HG02623 (cell line): ENCODE data around the gene PPP1R9B.

Experiments
- ATAC-seq: cut with Tn5 transposase; IDR thresholded peaks from one replicate; pipeline ENCODE4 v1.9.1; 2021; ENCODE audit warnings: moderate library complexity; ENCODE audit not compliant: unreplicated experiment

The PPP1R9B gene

DNA sequence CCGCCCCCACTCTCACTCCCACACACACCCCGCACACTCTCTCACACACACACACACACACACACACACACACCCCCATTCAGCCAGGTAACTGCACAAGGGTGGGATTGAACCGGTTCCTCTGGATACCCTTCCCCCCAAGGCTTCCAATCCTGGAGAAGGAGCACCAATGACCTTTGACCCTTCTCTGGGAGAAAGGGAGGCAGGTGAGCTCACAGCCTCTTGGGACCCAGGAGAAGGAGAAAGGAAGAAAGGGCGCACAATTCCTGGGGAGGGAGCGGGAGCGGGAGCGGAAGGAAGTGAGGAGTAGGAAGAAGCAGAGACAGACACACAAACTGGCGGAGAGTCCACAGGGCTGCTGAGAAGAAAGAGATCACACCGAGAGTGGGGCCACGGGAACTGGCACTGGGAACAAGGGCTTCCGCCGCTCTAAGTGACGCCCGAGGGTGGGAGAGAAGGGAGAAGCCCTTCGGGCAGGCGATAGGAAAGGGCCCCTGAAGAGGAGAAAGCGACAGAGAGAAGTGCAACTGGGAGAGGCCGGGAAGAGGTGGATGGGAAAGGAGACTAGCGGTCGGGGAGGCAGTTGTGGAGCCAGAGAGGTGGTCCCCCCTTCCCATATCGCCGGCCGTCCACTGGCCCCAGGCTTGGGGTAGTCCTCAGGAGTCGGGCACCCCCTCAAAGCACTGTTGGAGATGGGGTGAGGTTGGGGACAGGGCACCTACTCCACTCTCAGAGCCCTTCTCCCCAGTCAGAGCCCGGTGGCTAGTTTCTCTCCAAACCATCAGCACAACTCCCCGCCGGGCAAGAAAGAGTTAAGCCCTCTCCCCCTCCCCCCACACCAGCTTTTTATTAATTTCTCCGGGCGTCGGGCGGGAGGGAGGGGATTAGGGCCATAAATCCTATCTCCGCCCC is 21.8 kb downstream of the PPP1R9B start:
- ATAC-seq = no peak

DNA sequence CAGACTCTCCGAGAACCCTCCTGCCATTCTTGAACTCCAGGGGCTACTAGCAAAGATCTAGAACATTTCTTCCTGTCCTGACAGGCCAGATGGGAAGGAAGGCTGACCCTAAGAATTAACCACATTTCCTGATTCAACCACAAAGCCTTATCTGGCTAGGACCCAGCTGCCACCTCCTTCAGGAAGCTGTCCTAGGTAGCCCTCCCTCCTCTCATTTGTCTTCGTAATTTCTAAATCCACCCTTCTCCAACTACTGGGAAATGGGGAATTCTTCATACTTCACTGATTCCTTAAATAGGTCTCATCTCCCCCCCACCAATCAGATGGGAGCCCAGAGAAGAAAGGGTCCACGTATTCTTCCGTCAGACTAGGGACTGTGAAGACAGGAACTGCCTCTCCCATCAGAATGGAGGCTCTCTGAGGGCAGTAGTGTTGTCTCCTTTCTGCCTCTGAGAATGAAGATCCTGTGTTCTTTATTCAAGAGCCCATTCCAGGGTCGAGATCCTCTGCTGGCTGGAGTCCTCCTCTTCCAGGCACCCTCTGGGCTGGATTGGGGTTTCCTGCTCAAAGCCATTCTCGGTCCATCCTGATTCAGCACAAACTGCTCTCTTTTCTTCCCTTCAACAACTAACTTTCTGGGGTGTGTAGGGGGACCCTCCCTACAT is 22.6 kb downstream of the PPP1R9B start:
- no peak for ATAC-seq

DNA sequence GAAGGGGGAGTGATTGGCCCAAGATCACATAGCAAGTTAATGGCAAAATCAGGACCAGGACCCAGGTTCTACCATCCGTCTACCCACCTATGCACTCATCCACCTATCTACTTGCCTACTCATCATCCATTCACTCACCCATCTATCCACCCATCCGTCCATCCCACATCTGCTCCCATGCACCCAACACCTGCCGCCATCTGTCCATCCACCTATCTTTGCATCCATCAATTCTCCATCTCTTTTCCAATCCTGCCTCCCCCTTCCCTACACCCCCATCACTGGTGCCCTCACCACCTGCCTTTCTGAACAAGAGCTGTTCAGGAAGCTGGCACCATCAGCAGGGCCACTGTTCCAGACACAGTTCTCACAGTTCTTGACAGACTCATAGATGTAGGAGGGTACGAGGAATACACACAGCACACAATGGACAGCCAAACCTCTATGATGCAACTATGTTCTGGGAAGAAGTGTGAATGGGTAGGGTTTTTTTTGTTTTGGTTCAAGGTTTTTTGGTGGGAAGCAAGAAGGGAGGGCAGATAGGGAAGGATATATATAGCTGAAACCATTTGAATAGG is 25.0 kb downstream of the PPP1R9B start:
- no peak for ATAC-seq

DNA sequence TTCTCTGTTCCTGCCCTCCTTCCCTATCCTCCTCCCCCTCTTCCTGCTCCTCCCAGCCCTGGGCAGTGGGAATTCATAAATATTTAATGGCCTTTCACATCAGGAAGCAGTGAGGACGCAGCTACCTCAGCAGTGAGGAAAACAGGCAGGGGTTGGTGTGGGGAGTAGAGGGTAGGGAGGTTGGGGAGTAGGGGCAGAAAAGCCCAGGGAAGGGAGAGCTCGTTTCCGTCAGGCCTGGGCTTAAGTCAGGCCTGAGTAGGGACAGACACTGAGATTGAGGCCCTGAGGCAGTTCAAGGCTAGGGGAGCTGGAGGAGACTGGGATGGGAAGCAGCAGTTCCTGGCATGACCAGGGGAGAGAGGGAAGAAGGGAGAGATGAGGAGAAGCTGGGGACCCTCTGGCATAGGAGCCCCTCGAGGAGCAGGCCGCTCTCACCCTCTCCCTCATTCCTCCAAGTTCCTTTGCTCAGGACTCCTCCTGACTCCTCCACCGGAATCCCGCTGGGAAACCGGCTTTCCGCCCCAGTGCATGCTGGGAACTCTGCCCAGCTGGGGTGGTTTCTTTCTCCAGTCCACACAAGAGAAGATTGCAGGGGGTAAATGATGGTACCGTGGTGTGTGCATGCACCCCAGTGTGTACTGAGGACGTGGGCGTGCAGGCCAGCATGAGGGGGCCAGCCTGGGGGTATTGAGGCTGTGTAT is 26.7 kb downstream of the PPP1R9B start:
- ATAC-seq = no peak

DNA sequence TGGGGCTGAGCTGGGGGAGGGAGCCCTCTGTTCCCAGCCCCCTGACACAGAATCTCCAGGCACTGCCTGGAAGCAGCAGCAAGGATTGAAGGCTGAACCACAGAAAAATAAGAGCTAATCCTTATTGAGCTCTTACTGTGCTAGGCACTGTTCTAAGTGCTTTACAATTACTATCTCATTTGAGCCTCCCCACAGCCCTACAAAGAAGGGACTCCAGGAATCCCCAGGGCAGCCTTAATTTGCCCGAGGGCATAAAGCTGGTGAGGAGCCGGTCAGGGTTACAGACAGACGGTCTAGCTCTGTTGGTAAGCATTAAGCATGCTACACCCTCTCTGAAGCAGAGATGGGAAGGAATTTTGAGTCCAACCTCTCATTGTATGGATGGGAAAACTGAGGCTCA is 27.5 kb downstream of the PPP1R9B start:
- ATAC-seq = no peak

DNA sequence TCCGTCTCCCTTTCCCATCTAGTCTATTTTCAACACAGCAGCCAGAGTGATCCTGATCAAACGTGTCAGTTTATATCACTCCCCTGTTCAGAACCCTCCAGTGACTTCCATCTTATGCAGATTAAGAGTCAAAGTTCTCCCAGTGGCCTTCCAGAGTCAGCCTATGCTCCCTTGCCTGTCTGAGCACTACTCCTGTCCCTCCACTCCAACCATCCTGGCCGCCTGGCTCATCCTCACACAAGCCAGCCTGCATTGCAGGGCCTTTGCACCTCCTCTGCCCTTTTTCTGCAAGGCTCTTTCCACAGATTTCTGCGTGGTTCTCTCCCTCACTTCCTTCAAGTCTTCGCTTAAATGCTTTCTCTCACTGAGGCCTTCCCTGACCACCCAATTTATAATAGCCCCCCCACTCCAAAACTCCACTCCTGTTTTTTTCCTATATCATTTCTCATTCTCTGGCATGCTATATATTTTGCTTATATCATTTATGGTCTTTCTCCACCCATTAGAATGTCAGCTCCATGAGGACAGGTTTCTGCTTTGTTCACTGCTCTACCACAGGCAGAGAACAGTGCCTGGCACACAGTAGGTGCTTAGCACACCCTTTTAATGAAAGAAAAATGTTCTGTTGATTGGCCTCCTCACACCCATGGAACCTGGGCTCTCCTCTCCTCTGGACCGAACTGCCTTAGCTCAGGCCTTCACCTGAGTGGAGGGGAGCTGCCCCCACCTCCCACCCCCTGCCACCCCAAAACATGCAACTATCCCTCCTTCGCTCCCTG is 29.8 kb downstream of the PPP1R9B start:
- no peak for ATAC-seq

DNA sequence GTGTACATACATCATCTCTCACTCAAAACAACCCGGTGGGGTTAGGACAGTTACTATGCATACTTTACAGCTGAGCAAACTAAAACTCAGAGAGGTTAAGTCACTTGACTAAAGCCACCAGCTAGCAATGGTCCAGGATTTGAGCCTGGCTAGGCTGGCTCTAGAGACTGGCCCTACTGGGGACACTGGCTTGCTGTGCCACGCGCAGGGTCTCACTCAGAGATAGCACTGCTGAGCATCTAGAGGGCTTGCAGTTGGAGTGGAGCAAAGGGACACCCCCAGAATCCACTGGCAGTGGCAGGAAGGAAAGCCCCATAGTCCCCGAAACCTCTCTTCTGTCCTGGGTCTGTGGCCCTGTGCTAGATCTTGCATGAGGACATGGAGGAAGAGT is 31.7 kb downstream of the PPP1R9B start:
- no peak for ATAC-seq

DNA sequence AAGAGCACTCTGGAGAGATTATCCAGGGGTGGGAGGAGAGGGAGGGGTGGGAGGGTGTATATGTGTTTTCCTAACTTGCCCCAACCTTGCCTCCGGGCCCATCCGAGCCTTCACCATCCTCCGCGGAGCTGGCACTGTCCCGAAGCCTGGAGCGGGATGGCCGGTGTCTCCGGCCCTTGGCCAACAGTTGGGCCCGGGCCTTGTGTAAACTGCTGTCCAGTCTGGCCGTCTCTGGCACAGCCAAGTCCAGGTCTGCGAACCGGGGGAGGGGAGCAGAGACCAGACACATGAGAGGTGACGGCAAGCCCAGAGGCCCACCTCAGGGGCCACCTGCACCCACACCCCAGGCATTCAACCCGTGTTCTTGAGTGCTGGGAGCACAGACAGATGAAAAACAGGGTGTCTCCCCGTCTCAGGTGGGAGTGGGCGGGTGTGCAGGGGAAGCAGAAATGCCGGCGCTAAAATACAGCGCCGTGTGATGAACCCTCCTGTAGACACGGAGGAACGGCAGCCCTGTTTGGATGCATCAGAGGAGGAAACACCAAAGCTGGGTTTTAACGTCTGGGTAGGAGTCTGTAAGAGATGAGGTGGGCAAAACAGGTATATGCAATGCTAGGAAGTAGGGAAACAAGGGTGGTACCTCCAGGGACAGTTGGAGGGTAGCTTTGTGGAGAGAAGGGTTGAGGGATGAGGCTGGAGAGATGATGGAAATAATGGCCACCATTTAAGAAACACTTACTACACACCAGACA is 32.2 kb downstream of the PPP1R9B start:
- no peak for ATAC-seq

DNA sequence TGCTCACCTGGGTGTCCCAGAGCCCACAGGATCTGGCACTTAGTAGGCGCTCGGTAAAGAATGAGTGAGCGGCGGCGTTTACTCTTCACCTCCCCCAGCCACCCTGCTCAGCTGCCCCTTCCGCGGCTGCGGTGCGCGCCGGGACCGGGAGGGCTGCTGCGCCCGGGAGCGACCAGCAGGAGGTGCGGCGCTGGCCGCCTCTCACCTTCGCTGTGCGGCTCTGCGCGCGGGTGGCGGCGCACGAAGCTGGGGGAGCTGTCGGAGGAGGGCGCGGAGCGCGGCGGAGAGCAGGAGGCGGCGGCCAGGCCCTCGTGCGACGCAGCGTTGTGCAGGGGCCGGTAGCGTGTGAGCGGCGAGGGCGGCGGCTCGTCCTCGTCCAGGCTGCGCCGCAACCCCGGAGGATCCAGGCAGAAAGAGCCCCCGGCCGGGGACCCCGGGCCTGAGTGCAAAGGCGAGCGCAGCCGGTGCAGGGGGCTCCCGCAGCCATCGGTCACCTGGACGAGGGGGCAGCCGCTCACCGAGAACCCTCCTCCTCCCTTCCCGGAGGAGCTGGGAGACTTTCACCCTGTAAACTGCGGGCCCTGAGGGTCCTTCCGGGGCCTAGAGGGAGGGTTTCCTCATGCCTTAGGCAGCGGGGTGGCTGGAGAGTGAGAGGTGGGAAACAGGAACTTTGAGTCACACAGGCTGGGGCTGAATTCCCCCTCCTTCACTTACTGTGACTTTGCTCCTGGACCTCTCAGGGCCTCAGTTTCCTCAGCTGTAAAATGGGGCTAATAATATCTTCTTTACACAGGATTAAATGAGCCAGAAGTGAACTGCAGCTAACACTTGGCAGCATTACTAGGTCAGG is 33.0 kb downstream of the PPP1R9B start:
- ATAC-seq = no peak

DNA sequence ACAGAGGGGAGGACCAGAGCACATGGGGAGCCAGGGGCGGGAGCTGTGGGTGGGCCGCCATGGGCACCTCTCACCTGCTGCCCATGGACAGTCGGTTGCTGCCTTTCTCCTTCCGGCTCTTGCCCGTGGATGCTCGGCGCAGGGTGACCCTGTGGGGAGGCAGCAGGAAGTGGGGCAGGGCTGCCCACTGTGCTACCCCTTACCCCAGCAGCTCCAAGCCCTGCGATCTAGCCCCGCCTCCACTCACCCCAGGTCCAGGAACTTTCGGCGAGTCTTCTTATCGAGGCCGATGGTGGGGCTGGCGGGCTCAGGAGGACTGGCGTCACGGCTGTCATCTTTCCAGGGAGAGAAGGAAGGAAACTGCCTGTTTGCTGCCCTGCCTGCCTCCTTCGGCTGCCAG is 34.7 kb downstream of the PPP1R9B start:
- no peak for ATAC-seq

DNA sequence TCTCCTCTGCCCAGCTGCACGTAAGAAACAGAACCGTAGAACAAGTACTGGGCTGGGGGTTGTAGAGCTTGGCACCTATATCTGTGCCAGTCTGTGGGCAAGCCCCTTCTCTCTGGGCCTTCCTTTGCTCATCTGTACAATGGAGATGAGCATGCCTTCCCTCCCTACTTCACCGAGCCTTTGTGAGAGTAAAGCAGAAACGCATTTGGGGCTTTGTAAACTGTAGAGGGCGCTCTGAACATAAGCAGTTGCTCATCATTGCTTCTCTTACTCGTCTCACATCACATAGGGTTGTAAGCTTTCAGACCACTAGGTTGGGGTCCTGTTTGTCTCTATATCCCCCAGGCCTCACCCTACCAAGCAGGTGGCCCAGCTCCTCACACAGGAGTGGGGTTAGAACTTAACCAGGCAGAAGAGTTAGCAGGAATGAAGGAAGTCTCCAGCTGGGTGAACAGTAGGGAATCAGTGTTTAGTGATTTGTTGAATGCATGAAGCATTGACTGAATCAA is 35.6 kb downstream of the PPP1R9B start:
- ATAC-seq = no peak

DNA sequence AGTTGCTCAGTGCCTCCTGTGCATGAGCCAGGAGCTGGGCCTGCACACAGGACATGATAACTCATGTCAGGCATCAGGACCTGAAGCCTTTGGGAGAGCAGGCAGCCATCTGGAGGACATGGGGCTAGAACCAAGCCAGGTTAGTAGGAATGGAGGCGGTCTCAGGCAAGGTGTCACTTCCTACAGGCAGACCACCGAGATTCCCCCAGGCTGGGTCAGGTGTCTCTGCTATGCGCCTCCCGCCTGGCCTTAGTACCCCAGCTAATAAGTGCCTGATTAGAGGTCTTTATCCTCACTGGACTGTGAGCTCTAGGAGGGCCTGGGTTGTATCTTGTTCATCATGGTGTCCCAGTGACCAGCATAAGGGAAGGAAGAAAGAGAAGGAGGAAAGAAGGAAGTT is 36.1 kb downstream of the PPP1R9B start:
- ATAC-seq = no peak

DNA sequence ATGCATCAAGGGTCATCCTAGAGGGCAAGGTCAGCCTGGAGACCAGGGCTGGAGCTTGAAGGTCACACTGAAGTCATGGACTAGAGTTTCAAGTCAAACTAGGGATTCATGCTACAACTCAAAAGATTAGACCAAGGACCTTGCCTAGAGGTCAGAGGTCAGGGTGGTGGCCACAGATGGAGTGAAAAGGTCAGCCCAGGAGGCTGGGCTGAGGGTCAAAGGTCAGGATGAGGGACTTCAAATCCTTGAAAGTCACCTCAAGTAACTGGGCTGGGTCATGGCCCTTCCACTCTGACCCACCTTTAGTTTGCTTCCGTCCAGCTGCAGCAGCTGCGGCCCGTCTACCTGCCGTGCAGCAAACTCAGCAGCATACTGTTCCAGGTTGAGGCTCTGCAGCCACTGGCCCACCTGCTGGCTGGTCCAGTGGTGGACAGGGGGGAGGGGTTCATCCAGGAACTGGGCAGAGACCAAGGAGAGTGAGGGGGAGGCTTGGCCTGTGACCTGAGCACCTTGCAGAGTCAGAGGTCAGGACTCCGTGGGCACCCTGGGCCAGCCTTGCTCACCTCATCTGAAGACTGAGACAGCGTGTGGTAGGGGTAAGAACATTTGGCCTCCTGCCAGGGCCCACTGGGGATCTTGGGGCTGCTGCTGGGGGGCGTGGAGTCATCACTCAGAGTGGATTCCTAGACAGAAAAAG is 36.7 kb downstream of the PPP1R9B start:
- no peak for ATAC-seq

DNA sequence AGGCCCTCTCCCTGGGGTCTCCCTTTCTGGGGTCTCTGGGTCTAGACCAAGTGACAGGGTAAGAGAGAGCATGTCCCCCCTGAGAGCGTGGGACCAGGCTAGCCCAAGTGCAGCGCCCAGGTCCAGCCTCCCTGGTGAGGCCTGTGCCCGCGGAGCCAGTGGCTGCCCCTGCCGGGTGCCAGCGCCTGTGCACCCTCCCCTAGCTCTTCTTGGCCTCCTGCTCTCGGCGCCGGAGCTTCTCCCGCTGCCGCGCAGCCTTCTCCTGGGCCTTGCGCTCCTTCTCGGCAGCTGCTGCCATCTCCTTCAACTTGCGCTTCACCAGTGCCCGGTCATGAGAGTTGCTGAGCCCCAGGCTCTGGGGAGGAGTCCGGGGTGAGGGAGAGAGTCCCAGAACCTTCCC is 37.8 kb downstream of the PPP1R9B start:
- ATAC-seq = no peak

DNA sequence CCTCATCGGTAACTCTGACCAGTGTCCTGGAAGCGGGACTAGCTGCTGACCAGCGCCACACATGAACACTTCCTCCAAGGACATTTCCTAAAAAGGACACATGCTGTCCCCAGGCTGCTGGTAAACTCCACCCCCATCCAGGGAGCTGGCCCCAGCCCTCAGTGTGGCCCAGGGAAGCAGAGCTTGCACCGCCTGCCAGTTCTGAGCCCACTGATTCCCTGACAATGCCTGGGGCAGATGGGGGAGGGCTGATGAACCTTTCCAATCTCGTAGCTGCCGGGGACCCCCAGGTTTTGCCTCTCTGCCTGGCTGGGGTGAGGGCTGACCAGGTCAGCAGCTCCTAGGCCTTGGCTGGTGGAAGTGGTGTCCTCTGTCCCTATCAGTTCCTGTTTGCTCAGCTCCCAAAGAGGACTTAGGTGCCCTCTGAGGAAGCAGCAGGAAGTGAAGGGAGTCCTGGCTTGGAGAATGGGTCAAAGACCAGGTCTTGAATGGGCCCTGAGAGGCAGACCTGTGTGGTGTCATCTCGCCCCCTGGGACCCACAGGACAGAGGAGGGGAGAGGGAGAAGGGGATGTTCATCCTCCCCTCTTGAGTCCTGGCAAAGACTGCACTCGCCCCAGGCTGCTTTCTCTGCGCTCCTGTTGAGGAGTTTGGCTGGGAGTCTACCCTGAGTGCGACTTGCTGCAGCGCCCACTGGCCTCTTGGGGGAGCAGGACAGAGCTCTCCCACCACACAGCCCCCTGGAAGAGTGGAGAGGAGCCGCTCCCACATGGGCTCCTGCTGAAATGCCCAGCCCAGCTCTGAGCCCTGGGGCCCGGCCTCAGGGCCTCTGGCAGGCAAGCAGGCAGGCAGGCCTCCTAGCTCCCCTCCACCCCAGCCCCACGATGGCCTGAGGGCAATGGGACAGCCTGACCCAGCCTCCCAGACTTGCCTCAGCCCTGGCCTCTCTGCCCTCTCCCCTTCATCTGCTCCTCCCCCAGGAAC is 38.5 kb downstream of the PPP1R9B start:
- ATAC-seq = no peak

DNA sequence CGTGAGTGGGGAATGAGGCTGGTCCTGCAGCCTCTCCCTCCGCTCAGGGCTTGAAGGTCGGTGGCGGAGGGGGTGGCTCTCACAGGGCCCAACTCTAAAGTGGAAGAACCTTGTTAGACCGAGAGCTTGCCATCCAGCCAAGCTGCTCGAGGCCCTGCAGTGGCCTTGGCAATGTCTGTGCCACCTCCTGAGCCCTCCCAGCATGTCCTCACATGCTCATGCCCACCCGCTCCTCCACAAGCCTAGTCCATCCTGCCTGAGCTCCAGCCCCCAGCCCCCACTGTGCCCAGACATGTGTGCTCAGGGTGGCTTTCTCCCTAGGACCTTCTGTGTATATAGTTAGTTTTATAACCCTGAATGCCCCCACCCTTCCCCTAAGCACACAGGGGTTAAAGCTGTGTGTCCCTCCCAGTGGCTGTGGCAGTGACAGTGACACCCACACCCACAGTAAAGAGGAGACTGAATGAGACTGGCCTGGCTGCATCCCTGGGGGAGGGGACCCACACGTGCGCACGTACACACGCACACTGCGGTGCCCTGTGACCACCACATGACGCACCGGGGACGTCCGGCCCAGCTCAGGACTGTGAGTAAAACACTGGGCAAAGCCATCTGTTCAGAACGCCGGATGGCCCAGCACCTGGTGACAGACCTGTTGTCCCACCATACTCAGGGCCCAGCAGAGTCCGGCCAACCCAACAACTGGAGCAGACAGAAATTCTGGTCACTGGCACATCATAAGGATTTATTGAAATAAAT is 39.7 kb downstream of the PPP1R9B start:
- no peak for ATAC-seq
